ENCODE data around the gene NFATC1.

Gene NFATC1

DNA sequence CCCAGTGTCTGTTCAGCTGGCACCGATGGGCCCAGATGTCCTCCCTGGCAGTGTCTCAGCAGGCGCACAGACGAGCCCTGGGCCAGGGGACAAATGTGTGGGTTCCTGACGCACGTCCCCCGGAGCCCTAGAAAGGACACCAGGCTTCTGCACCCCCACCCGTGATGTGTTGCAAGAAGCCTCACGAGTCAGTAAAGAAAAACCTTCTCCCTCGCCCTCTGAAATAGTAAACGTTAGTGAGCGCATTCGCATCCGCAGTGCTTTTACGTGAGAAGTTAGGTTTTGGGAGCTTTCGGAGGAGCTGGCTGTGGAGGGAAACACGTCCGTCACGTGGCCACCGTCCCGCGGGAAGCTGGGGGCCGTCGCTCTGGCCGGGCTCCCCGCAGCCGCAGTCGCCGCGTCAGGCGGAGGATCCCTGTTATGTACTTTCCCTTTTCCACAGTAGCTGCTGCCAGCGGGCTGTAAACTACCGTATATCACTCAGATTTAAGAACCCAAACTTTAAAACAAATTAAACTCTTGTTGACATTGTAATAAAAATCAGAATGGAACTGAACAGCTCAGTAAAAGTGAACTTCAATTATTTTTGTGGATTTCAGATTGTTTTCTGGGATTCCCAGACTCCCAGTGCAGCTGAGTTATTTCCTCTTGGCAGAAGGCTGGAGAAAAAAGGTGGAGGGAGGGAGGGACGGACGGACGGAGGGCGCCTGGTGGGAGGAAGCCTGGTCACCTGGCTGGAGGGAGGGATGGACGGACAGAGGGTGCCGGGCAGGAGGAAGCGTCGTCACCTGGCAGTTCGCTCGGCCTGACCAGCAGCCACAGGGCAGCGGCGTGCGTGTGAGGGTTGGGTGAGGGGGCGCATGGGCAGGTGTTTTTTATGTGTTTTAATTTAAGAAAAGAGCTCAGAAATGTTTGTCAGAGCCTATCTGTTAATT, 112.1 kb downstream of the NFATC1 start:
- no peak for DNase-seq (ENCODE audit: low read depth, low spot score)

DNA sequence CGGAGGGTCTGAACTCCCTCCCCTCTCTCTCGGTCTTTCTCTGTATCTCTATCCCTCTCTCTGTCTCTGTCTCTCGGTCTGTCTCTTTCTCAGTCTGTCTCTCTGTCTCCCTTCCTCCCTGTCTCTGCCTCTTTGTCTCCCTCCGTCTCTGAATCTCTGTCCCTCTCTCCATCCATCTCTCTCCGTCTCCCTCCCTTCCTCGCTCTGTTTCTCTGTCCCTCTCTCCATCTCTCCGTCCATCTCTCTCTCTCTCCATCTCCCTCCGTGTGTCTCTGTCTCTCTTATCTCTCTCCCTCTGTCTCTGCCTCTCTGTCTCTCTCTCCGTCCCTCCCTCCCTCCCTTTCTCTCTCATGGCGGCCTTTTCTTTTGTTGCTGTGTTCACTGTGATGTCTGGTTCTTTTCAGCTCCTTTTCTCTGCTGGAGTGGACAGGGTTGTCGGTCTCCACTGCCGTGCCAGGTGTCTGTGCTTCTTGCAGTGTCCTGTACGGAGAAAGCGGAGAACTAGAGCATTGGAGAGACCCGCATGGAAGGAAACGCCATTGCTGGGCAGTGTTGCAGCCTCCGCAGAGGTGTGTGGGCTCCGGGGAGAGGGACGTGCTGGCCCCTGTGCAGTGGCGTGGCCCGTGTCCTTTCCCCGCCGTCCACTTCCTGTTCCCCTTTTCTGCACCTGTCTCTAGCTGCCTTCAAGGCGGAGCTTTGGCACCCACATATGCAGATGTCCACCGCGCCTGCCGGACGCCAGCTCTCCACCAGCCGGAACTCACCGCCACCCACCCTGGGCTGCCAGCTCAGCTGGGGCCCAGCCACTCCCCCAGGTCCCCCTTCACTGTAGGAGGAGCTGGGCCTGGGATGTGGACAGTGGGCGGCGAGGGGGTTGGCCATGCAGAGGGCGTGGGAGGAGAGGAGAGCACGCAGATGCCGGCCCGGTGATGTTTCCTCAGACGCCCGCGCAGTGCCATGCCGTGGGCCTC, 113.1 kb downstream of the NFATC1 start:
- DNase-seq (ENCODE audit: low read depth, low spot score) = no peak

GRCh38 chr18:79509536-79509930, 113.8 kb downstream of the NFATC1 start:
- DNase-seq (ENCODE audit: low read depth, low spot score) = no peak

- DNase-seq (ENCODE audit: low read depth, low spot score) = no peak
These were observed 114.4 kb downstream of the NFATC1 start for GRCh38 chr18:79510046-79510685.

DNA sequence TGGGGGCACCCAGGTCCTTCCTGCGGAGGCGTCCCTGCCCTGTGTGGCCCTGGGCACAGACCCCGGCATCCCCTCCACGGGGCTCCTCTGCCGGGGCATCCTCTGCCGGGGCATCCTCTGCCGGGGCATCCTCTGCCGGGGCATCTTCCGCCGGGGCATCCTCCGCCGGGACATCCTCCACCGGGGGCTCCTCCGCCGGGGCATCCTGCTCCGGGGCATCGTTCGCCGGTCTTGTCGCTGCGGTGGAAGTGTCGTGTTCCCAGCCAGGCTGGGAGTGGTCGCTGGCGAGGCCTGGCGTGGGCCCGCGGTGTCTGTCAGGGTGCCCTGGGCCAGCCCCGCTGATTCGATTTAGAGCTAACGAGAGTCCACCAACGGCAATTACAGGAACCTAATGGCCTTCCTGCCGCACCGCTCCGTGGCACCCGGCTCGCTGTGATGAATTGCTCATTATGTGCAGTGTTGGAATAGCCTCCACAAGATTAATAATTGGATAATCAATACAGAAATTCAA, 115.1 kb downstream of the NFATC1 start:
- no peak for DNase-seq (ENCODE audit: low read depth, low spot score)

- DNase-seq (ENCODE audit: low read depth, low spot score) = no peak
These were observed 115.5 kb downstream of the NFATC1 start for GRCh38 chr18:79511271-79511670.

DNA sequence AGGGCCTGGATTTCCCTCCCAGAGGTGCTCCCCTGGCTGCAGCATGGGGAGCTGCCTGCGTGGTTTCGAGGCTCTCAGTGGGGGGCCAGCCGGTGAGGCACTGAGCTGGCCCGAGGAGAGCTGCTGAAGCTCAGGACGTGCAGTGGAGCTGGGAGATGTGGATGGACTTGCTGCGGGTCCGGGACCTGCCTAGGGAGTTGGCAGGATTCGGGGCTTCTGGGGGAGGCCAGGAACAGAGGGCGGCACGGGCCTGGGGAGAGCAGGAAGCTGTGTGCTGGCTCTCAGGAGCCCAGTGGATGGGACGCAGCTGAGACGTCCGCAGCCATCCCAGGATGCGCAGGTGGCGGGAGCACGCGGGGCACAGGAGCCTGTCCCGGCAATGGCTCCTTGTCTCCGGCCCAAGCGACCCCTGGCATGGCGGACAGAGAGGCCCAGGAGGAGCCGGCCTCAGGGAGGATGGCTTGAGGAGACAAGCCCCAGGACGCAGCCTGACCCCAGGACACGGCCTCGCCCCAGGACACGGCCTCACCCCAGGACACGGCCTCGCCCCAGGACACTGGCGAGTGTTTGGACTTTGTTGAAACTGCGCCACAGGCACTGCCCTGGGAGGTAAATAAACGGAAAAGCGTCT, 116.1 kb downstream of the NFATC1 start:
- DNase-seq (ENCODE audit: low read depth, low spot score) = no peak

DNA sequence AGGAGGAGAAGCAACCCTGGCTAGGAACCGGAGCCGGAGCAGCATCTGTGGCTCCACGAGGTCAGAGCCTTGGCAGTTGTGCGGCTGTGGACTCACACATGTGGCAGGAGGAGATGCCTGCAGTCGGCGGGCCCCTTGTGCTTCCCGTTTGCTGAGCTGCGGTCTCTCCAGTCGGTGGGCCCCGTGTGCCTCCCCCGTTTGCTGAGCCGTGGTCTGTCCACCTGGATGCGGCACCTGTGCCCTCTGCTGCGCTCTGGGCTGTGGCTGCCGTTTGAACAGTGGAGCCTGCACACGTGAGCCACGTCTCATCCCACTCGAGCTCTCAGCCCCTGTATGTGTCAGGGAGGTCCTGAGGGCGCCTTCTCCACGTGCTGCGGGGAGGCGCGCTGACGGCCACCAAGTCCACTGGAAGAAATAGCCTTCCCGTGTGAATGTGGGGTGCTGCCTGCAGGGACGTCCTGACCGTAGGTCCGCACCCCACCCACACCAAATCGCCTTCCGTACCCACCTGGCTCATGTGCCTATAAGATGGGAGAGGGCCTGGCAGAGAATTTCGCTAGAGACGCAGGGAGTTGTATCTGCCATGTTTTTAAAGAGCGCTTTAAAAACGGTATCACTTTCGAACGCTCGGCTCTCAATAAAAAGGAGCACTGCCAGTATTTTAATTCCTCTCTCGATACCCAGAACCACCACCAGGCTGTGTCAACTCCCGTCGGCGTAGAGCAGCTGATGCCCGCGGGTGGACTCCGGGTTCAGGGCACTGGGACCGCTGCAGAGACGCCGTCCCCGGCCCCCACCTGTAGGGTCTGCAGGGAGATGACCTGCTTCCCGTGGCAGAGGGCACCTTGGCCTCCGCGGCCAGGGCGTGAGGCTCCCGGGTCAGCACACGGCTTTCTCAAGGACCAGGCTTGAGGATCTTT, 117.0 kb downstream of the NFATC1 start:
- DNase-seq (ENCODE audit: low read depth, low spot score) = no peak

- DNase-seq (ENCODE audit: low read depth, low spot score) = no peak
These were observed 117.8 kb downstream of the NFATC1 start for GRCh38 chr18:79513381-79514081.

GRCh38 chr18:79515331-79515730, 119.6 kb downstream of the NFATC1 start:
- DNase-seq (ENCODE audit: low read depth, low spot score) = no peak

DNA sequence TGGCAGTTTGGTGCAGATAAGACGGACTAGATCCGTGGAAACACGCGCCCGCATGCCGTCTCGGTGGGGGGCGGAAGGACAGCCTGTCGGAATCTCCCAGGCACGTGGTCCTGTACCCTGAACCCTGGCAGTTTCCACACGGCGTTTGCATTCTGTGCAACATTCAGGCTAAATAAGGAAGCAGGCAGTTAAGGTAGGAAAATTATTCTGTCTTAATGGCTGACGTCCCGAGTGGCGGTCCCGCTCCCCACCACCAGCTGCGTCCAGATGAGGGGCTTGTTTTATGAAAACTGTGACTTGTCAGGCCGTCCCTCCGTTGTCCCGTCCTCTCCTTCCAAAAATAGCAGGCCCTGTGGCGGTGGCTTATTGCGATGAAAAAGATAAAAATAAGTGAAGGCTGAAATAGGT, 120.2 kb downstream of the NFATC1 start:
- DNase-seq (ENCODE audit: low read depth, low spot score) = no peak

DNA sequence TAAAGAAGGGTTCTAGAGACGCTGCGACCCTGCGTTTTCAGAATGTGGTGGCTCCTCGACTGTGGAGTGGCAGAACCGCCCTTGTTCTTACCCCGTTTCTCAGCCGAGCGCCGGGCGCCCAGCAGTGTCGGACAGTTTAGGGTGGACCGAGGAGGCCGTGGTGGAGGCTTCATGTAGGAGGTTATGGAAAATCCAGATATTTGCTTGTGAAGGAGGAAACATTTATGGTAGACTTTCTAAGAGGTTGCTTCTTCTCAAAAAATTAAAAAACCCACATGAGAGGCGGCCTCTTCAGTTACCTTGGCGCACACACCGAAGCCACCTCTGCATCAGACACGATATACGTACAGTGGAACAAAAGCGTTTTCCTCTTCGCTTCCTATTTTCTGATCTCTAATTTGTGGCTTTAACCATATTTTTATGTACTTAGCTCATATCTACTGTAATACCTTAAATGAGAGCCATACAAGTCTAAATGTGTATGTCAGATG, 120.8 kb downstream of the NFATC1 start:
- DNase-seq (ENCODE audit: low read depth, low spot score) = no peak

DNA sequence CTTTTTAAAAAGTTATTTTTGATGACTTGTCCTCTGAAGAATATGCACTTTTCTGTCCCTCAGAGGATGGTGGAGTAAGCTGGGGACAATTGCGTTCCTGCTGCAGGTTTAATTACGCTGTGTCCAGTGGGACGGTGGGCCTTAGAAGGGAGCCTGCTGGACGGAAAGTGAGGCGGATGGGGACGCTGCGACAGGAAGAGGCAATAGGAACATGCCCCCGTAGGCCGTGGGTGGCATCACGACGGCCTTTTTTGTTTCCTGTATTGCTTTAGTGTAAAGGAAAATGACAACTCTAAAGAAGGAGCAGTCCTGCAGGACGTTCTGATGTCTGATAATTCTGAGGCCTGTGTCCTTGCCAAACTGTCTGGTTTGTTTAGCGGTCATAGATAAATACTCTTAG, 121.6 kb downstream of the NFATC1 start:
- DNase-seq (ENCODE audit: low read depth, low spot score) = no peak

GRCh38 chr18:79518028-79518682, 122.4 kb downstream of the NFATC1 start:
- no peak for DNase-seq (ENCODE audit: low read depth, low spot score)

GRCh38 chr18:79518683-79519128, 123.0 kb downstream of the NFATC1 start:
- DNase-seq (ENCODE audit: low read depth, low spot score) = no peak

DNA sequence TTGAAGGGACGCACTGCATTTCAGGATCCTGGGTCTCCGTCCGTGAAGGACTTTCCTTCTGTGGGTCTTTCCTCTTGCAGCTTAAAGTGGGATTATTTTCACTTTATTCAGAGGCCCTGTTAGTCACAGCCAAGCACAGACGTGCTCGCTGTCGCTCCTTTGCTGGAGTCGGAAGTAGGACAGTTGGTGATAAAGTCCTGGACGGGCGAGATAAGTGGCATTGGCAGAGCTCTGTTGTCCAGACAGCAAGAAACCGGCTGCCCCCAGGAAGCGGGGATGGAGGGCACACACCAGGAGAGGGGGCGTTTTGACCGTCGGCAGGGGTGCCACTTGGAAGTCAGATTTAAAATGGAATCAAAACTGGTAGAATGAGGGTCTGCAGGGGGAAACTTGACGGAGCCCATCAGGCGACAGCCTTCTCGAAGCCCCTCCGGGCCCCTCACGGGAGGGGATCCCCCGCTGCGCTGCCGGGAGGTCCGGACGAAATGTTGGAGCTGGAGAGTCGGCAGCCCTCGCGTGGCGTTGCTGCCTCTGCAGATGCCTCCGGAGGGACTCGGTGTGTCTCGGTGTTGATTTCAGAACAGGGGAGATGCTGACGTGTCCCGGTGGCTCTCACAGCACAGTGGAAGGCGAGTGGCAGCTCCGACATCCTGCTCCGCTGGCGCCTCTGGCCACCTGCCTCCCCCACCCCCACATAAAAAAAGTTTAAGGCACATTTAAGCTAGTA, 124.2 kb downstream of the NFATC1 start:
- DNase-seq (ENCODE audit: low read depth, low spot score) = no peak

DNA sequence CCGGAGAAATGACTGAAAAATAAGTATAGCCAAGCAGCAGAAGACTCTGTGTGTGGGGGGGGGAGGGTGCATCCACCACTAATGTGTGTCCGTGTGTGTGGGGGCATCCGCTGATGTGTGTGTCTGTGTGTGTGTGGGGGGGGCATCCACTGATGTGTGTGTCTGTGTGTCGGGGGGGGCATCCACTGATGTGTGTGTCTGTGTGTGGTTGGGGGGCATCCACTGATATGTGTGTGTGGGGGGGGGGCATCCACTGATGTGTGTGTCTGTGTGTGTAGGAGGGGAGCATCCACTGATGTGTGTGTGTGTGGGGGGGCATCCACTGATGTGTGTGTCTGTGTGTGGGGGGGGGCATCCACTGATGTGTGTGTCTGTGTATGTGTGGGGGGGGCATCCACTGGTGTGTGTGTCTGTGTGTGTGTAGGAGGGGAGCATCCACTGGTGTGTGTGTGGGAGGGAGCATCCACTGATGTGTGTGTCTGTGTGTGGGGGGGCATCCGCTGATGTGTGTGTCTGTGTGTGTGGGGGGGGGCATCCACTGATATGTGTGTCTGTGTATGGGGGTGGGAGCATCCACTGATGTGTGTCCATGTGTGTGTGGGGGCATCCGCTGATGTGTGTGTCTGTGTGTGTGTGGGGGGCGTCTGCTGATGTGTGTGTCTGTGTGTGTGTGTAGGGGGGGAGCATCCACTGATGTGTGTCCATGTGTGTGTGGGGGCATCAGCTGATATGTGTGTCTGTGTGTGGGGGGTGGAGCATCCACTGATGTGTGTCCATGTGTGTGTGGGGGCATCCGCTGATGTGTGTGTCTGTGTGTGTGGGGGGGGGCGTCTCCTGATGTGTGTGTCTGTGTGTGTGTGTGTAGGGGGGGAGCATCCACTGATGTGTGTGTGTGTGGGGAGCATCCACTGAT, 125.0 kb downstream of the NFATC1 start:
- no peak for DNase-seq (ENCODE audit: low read depth, low spot score)

All from smooth muscle cell of the brain vasculature (primary cell).